DND-41 (cell line): Measurements from ENCODE around the gene DOC2B.

Experiments
- ATAC-seq: fragments of 200-7000 bp; cut with Tn5 transposase; 3 replicates; pipeline ENCODE4 v1.9.1; 2021; ENCODE audit warnings: low read depth; ENCODE audit not compliant: insufficient read depth
- DNase-seq: peaks from one replicate; pipeline ENCODE4 v3.0.0-alpha.2; 2020
- H2AFZ ChIP-seq: 2 replicates; pipeline ENCODE4 v1.6.0; 2012; ENCODE audit warnings: low read depth, low read length
- H3K27ac ChIP-seq: 2 replicates; pipeline ENCODE4 v1.5.1; 2012; ENCODE audit warnings: low read length, inconsistent platforms
- H3K27me3 ChIP-seq: fragments of 200-600 bp; sonication (generic); 2 replicates; pipeline ENCODE4 v1.6.0; 2012; ENCODE audit warnings: low read length, mild to moderate bottlenecking, inconsistent platforms; ENCODE audit not compliant: insufficient read depth, poor library complexity
- H3K36me3 ChIP-seq: 2 replicates; pipeline ENCODE4 v1.5.1; 2012; ENCODE audit warnings: low read length, inconsistent platforms; ENCODE audit not compliant: insufficient read depth
- H3K4me1 ChIP-seq: 2 replicates; pipeline ENCODE4 v1.5.1; 2012; ENCODE audit warnings: mild to moderate bottlenecking, low read length; ENCODE audit not compliant: insufficient read depth
- H3K4me2 ChIP-seq: 2 replicates; pipeline ENCODE4 v1.6.0; 2012; ENCODE audit warnings: mild to moderate bottlenecking, moderate library complexity, low read length, inconsistent platforms; ENCODE audit not compliant: insufficient read depth
- H3K4me3 ChIP-seq, 2 experiments: fragments of 200-600 bp in 1 of 2; shearing (Covaris generic) in 1 of 2; 2 replicates each; pipeline ENCODE4 v1.5.1; 2012 to 2016; ENCODE audit warnings: inconsistent platforms in 2 of 2, low read length in 2 of 2, mild to moderate bottlenecking in 2 of 2, low read depth in 1 of 2, moderate library complexity in 1 of 2
- H3K79me2 ChIP-seq: 2 replicates; pipeline ENCODE4 v1.6.0; 2012; ENCODE audit warnings: low read length, inconsistent platforms; ENCODE audit not compliant: insufficient read depth
- H3K9ac ChIP-seq: 2 replicates; pipeline ENCODE4 v1.6.0; 2012; ENCODE audit warnings: low read depth, mild to moderate bottlenecking, inconsistent platforms, low read length, moderate library complexity
- H3K9me3 ChIP-seq: 2 replicates; pipeline ENCODE4 v1.5.1; 2012; ENCODE audit warnings: low read length, moderate library complexity, mild to moderate bottlenecking, inconsistent platforms; ENCODE audit not compliant: insufficient read depth, severe bottlenecking
- H4K20me1 ChIP-seq: 2 replicates; pipeline ENCODE4 v1.6.0; 2012; ENCODE audit warnings: low read length; ENCODE audit not compliant: insufficient read depth
- EZH2 ChIP-seq: IDR thresholded peaks from 3 replicates; pipeline ENCODE4 v1.6.1; 2012; ENCODE audit warnings: borderline replicate concordance, low read depth, mild to moderate bottlenecking, moderate library complexity, low read length, inconsistent platforms; ENCODE audit not compliant: severe bottlenecking
- TF ChIP-seq, protein P1 (sequence below): IDR thresholded peaks from 2 replicates; pipeline ENCODE4 v1.5.1; 2012; ENCODE audit warnings: borderline replicate concordance, low read length, moderate library complexity, mild to moderate bottlenecking; ENCODE audit not compliant: poor library complexity, severe bottlenecking; ENCODE audit errors: extremely low read depth

Gene DOC2B

DNA sequence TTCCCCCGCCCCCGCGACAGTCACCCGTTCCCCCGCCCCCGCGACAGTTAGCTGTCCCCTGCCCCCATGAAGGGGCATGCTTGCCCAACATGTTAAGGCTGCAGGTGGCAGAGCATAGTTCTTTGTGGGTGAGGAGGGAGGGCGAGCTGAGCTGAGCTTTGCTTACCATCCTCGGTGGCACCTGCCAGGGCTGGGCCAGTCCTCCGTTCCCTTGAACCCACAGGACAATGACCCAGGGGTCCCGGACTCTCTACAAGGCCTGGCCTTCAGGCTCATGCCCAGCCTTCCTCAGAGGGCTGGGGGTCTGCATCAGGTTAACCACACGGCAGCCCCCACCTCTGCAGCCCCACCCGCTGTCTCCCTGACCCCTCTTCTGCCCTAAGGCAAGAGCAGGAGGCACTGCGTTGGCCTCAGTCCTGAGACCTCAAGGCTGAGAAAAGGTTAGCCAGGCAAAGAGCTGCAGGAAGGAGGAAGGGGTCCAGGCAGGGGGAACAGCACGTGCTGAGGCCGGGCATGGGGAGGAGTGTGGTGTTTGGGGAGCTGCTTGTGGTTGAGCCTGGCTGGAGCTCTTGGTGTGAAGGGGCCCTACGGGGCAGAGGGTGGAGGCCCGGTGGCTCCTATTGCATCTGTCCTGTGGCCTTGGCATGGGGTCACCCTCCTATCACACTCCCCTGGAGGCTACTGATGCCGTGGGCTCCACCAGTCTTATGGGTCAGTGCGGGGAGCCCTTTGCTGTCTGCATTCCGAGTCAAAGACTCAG is 11.4 kb upstream of the DOC2B start:
- H3K9me3 ChIP-seq, result peaks cover 3% of the 10 kb centered on the region
- no peak for ATAC-seq
- no peaks in the 10 kb centered on the region for H4K20me1 ChIP-seq
- H3K36me3 ChIP-seq, result no peaks in the 10 kb centered on the region
- no peaks in the 10 kb centered on the region for H3K27me3 ChIP-seq
- H3K4me3 ChIP-seq, result no peak overlapping the region
- H2AFZ ChIP-seq, result no peak overlapping the region
- H3K79me2 ChIP-seq, result no peaks in the 10 kb centered on the region
- TF ChIP-seq, protein P1, sequence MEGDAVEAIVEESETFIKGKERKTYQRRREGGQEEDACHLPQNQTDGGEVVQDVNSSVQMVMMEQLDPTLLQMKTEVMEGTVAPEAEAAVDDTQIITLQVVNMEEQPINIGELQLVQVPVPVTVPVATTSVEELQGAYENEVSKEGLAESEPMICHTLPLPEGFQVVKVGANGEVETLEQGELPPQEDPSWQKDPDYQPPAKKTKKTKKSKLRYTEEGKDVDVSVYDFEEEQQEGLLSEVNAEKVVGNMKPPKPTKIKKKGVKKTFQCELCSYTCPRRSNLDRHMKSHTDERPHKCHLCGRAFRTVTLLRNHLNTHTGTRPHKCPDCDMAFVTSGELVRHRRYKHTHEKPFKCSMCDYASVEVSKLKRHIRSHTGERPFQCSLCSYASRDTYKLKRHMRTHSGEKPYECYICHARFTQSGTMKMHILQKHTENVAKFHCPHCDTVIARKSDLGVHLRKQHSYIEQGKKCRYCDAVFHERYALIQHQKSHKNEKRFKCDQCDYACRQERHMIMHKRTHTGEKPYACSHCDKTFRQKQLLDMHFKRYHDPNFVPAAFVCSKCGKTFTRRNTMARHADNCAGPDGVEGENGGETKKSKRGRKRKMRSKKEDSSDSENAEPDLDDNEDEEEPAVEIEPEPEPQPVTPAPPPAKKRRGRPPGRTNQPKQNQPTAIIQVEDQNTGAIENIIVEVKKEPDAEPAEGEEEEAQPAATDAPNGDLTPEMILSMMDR, result no peak
- no peak for TF ChIP-seq EZH2
- no peaks in the 10 kb centered on the region for H3K4me1 ChIP-seq
- DNase-seq, result no peak
- no peak overlapping the region for H3K9ac ChIP-seq
- no peak overlapping the region for H3K27ac ChIP-seq
- H3K4me2 ChIP-seq, result no peak overlapping the region

DNA sequence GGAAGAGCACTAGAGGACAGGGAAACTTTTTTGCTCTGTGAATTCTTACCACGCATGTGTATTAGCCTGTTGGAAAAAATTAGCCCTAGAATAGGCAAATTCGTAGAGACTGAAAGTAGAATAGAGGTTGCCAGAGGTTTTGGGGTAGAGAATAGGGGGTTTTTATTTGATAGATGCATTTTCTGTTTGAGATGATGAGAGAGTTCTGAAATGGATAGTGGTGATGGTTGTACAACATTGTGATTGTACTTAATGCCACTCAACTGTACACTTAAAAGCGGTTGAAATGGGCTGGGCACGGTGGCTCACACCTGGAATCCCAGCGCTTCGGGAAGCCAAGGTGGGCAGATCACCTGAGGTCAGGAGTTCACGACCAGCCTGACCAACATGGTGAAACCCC is 8.0 kb upstream of the DOC2B start:
- no peak overlapping the region for H3K9ac ChIP-seq
- H3K4me3 ChIP-seq, result no peak overlapping the region
- ATAC-seq (no peak), DNase-seq (no peak)
- TF ChIP-seq EZH2, result no peak
- TF ChIP-seq, protein P1, result no peak
- no peaks in the 10 kb centered on the region for H3K36me3 ChIP-seq
- H2AFZ ChIP-seq, result no peak overlapping the region
- H3K4me1 ChIP-seq, result no peaks in the 10 kb centered on the region
- H3K4me2 ChIP-seq, result no peak overlapping the region
- H4K20me1 ChIP-seq, result no peaks in the 10 kb centered on the region
- no peaks in the 10 kb centered on the region for H3K79me2 ChIP-seq
- peaks cover 3% of the 10 kb centered on the region for H3K9me3 ChIP-seq
- H3K27me3 ChIP-seq, result peaks cover 2% of the 10 kb centered on the region
- no peak overlapping the region for H3K27ac ChIP-seq

DNA sequence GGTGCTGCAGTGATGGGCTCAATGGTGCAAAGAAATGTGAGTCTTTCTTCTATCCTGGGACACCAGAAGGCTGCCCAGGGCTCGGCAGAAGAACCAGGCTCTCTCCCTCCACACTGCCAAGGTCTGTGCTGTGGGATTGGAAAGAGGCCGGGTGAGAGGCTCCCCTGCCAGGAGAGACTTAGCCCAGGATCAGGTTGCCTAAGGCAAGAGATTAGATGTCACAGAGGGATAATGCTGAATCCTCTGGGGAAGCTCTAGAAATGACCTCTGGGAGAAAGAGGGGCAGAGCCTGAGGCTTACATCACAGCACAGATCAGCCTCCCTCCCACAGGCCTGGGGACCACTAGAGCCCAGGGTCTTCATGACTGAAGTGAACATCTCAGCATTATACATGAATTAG is 5.7 kb upstream of the DOC2B start:
- Histone ChIP-seq H3K4me1 (no peaks in the 10 kb centered on the region), H3K27me3 (peaks cover 2% of the 10 kb centered on the region), H3K9ac (no peak overlapping the region), H3K27ac (no peak overlapping the region), H4K20me1 (no peaks in the 10 kb centered on the region), H3K9me3 (no peaks in the 10 kb centered on the region), H3K4me3 (no peak overlapping the region), H3K79me2 (no peaks in the 10 kb centered on the region), H3K4me2 (no peak overlapping the region), H2AFZ (no peak overlapping the region), H3K36me3 (no peaks in the 10 kb centered on the region)
- no peak for TF ChIP-seq EZH2
- TF ChIP-seq, protein P1, result no peak
- DNase-seq (no peak), ATAC-seq (no peak)
